Tibial nerve (tissue), 4 donors: ENCODE results near the gene NTM.

Experiments
- CTCF ChIP-seq, 5 experiments: fragments of 200-600 bp in 3 of 5; fragments of 450-650 bp in 2 of 5; sonication (generic) in 3 of 5; IDR thresholded peaks; one replicate each; pipeline ENCODE4 v1.5.1; 2016 to 2019; ENCODE audit warnings: antibody characterized with exemption in 5 of 5, mild to moderate bottlenecking in 3 of 5, moderate library complexity in 2 of 5
- EP300 ChIP-seq, 2 donors: sonication (generic); formaldehyde crosslinking; IDR thresholded peaks; one replicate each; pipeline ENCODE4 v1.6.1; 2017; ENCODE audit warnings: antibody characterized with exemption in 2 of 2, mild to moderate bottlenecking in 1 of 2

GRCh38 chr11:131549770-131550169 lies 179.4 kb downstream of the NTM start:
- no peak for TF ChIP-seq CTCF (IDR thresholded peaks at IDR 0.05)
- no peak for TF ChIP-seq EP300 (IDR thresholded peaks at IDR 0.05)
